ENCODE measurements around the gene UNK.

DNA sequence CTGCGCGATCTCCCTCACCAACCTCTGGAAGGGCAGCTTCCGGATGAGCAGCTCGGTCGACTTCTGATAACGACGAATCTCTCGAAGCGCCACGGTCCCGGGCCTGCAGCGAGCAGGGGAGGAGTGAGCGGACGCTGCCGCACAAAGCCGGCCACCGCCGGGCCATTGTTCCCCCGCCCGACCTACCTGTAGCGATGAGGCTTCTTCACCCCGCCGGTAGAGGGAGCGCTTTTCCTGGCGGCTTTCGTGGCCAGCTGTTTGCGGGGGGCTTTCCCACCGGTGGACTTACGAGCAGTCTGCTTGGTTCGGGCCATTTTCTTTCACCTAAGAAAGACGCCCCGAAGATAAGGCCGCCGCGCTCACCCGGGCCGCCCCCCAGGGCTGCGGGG is 5.8 kb upstream of the UNK start:
- TF ChIP-seq GATA2 (IDR thresholded peaks at IDR 0.05; ENCODE audit: low read depth, low read length) (no peak), GATA3 (IDR thresholded peaks at IDR 0.05; ENCODE audit: low read depth, low read length) (no peak)

Data from SH-SY5Y (cell line).